GM10248 (cell line): Measurements from ENCODE around the gene PAPPA2.
"Not testable (repeated sequence)": the region's sequence is repeated elsewhere in the genome, so short reads cannot be mapped to it uniquely, and the experiment has no call there.

Experiments used
- CTCF ChIA-PET: fragments of 300-600 bp; sonication (Branson Sonifier 250); formaldehyde crosslinking; extraction: SDS; loops from one replicate; lab custom pipeline; 2021; ENCODE audit warnings: antibody characterized with exemption; lab: Yijun Ruan, JAX
- POLR2A ChIA-PET: fragments of 350-650 bp; sonication (Branson Sonifier 250); formaldehyde crosslinking; extraction: SDS; loops from one replicate; lab custom pipeline; 2020; ENCODE audit warnings: antibody characterized with exemption; lab: Yijun Ruan, JAX
- DNase-seq: peaks from one replicate; pipeline ENCODE4 v3.0.0; 2012; ENCODE audit errors: extremely low spot score
- CTCF ChIP-seq: IDR thresholded peaks from 2 replicates; pipeline ENCODE4 v1.5.1; 2012; ENCODE audit warnings: mild to moderate bottlenecking, low read depth; ENCODE audit errors: extremely low read depth, missing control alignments, control extremely low read depth

The PAPPA2 gene, protein sequence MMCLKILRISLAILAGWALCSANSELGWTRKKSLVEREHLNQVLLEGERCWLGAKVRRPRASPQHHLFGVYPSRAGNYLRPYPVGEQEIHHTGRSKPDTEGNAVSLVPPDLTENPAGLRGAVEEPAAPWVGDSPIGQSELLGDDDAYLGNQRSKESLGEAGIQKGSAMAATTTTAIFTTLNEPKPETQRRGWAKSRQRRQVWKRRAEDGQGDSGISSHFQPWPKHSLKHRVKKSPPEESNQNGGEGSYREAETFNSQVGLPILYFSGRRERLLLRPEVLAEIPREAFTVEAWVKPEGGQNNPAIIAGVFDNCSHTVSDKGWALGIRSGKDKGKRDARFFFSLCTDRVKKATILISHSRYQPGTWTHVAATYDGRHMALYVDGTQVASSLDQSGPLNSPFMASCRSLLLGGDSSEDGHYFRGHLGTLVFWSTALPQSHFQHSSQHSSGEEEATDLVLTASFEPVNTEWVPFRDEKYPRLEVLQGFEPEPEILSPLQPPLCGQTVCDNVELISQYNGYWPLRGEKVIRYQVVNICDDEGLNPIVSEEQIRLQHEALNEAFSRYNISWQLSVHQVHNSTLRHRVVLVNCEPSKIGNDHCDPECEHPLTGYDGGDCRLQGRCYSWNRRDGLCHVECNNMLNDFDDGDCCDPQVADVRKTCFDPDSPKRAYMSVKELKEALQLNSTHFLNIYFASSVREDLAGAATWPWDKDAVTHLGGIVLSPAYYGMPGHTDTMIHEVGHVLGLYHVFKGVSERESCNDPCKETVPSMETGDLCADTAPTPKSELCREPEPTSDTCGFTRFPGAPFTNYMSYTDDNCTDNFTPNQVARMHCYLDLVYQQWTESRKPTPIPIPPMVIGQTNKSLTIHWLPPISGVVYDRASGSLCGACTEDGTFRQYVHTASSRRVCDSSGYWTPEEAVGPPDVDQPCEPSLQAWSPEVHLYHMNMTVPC (N-terminal part only)

DNA sequence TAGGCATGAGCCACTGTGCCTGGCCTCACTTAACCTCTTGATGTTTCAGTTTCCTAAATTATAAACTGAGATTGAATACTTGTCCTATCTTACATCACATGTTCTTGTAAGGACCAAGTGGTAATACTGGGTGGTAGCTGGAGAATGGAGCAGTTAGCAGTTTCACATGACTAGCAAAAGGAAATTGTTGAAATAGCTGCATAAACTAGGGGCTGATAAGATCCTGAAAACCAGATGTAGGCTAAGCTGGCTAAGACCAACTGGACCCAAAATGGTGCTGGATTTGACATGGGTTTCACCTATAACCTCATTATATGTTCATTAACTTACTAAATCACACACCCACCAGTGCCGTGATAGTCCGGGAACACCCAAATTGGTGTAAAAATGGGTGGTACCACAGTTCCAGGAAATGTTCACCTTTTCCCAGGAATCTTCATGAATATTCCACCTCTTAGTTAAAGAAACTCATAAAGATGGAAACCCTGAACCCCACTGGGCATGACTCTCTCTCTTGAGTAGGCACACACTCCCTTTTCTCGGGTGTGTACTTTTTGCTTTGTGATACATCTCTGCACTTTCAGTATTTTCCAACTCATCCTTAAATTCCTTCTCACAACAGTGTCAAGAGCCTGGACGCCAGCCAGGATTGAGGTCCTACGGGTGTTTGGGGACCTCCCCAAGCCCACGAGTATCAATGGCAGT, at the start of gene PAPPA2:
PAPPA2 (plus strand) TSS at position 502 of the 705 bp plus-strand sequence. CDS start 93,148 bp downstream, outside the sequence.
- ChIA-PET POLR2A (no interaction called here), CTCF (interaction anchor here (1.7 kb wide), 1 partner anchor 12 kb away, joined by 4 read pairs; no protein-coding TSS in a partner anchor)
- no peak for TF ChIP-seq CTCF
- no peak for DNase-seq

GRCh38 chr1:176416777-176417176, 46.2 kb upstream of the PAPPA2 start:
- POLR2A ChIA-PET: no interaction called here
- DNase-seq: no peak
- CTCF ChIA-PET: no interaction called here
- no peak for TF ChIP-seq CTCF

DNA sequence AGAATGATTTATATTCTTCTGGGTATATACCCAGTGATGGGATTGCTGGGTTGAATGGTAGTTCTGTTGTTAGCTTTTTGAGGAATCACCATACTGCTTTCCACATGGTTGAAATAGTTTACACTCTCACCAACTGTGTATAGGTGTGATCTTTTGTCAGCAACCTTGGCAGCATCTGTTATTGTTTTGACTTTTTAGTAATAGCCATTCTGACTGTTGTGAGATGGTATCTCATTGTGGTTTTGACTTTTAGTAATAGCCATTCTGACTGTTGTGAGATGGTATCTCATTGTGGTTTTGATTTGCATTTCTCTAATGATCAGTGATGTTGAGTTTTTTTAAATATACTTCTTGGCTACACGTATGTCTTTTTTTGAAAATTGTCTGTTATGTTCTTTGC, 43.4 kb upstream of the PAPPA2 start:
- POLR2A ChIA-PET, DNase-seq, CTCF ChIA-PET: not testable (repeated sequence)

DNA sequence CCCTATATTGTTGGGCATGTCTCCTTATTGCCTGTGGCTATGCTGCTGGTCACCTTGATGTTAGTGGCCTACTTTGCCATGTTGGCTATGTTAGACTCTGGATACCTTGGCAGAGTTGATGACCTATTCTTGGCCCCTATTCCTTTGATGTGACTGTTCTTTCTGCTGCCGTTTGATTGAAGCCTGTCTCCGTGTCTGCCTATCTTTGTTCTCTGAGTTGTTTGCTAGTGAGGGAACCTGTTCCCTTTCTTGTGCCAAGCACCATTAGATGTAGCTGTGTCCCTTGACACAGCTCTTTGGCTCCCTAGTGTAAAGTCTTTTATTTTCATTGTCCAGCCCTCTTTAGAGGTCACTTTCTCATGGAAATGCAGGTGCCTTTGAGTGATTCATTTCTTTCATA, 28.7 kb upstream of the PAPPA2 start:
- ChIA-PET POLR2A (no interaction called here), CTCF (no interaction called here)
- TF ChIP-seq CTCF: no peak

GRCh38 chr1:176436251-176436650, 26.7 kb upstream of the PAPPA2 start:
- DNase-seq: no peak
- TF ChIP-seq CTCF: no peak
- ChIA-PET CTCF (no interaction called here), POLR2A (no interaction called here)

More for the DNA sequence above, 28.7 kb upstream of the PAPPA2 start:
- no peak for DNase-seq

DNA sequence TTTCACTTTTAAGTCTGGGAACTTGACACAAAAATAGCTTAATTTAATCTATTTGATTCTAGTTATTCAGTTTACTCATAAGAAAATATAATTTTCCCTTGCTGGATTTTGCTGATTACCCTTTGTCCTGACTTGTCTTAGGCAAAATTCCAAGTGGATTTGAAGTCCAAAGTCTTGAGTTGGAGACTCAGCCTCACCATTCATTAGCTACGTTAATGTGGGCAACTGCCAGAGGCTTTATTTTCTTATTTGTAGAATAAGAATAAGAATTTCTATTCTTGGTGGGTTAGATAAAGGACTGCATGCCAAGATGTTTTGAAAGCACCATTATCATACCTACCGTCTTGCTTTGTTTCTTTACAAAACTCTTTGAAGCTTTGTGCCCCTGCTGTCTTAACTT, 22.8 kb upstream of the PAPPA2 start:
- ChIA-PET POLR2A (no interaction called here), CTCF (no interaction called here)
- no peak for TF ChIP-seq CTCF

More for the DNA sequence above, 22.8 kb upstream of the PAPPA2 start:
- no peak for DNase-seq
